ENCODE measurements around the gene CAMTA1.

DNA sequence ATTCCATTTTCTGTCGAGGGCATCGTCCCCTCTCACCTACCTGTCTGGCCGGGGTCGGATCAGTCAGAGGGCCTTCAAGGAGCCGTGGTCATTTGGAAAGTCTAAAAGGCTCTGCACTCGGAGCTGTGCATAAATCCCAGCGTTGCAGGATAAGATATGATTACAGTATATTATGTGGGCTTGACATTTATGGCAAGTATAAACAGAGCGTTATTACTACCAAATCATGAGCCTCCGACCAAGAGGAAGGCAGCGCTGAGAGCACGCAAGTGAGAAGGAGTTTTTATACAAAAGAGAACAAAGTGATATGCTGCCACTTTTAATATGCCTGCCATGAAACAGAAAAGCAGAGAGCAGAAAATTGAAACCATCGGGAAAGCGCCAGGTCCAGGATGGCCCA lies 566.4 kb downstream of the CAMTA1 start:
- no peak for TF ChIP-seq EZH2 (IDR thresholded peaks at IDR 0.05)
- TF ChIP-seq, protein P1, sequence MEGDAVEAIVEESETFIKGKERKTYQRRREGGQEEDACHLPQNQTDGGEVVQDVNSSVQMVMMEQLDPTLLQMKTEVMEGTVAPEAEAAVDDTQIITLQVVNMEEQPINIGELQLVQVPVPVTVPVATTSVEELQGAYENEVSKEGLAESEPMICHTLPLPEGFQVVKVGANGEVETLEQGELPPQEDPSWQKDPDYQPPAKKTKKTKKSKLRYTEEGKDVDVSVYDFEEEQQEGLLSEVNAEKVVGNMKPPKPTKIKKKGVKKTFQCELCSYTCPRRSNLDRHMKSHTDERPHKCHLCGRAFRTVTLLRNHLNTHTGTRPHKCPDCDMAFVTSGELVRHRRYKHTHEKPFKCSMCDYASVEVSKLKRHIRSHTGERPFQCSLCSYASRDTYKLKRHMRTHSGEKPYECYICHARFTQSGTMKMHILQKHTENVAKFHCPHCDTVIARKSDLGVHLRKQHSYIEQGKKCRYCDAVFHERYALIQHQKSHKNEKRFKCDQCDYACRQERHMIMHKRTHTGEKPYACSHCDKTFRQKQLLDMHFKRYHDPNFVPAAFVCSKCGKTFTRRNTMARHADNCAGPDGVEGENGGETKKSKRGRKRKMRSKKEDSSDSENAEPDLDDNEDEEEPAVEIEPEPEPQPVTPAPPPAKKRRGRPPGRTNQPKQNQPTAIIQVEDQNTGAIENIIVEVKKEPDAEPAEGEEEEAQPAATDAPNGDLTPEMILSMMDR (IDR thresholded peaks at IDR 0.05): no peak

Measured in neural progenitor cell (in vitro differentiated cells).